ENCODE data around the gene ADRA1B.

DNA sequence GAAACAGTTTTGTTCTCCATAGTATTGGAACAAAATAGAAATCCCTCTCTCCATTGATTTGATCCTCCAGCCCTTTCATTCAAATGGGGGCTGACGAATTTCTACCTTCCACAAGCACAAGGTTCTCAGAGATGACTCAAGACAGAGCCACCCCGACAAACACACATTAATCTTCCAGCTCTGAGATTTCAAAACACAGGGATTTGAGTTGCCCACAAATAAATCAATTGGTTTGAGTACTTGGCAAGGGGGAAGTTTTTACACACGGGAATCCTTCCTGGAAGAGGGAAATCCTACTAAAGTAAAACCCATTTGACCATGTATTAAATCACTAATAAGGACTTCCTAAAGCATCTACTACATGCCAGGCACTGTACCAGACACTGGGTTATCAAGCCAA, 5.4 kb downstream of the ADRA1B start:
- TF ChIP-seq, protein P1, sequence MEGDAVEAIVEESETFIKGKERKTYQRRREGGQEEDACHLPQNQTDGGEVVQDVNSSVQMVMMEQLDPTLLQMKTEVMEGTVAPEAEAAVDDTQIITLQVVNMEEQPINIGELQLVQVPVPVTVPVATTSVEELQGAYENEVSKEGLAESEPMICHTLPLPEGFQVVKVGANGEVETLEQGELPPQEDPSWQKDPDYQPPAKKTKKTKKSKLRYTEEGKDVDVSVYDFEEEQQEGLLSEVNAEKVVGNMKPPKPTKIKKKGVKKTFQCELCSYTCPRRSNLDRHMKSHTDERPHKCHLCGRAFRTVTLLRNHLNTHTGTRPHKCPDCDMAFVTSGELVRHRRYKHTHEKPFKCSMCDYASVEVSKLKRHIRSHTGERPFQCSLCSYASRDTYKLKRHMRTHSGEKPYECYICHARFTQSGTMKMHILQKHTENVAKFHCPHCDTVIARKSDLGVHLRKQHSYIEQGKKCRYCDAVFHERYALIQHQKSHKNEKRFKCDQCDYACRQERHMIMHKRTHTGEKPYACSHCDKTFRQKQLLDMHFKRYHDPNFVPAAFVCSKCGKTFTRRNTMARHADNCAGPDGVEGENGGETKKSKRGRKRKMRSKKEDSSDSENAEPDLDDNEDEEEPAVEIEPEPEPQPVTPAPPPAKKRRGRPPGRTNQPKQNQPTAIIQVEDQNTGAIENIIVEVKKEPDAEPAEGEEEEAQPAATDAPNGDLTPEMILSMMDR (IDR thresholded peaks at IDR 0.05) = no peak
- TF ChIP-seq POLR2A (IDR thresholded peaks at IDR 0.05) = no peak
